Body of pancreas (tissue), 4 donors: ENCODE measurements around the gene CYP11A1. TPM values are rescaled to one million over a fixed set of nuclear protein-coding genes. Genes with fewer than 3 reads are reported as not detected.

Experiments used
- ATAC-seq: fragments of 150-250 bp; one replicate; pipeline ENCODE4 v1.9.1; 2016
- DNase-seq, 4 donors: peaks; one replicate each; pipeline ENCODE4 v3.0.0-alpha.2; 2019
- H3K27ac ChIP-seq, 4 donors: fragments of 200-600 bp; sonication (generic); 1 replicate in 3 of 4; 2 replicates in 1 of 4; pipeline versions ENCODE4 v1.5.1 to v1.6.1; 2016 to 2019; ENCODE audit warnings: mild to moderate bottlenecking in 1 of 4, mixed read lengths in 1 of 4, moderate library complexity in 1 of 4
- H3K27me3 ChIP-seq, 2 donors: fragments of 200-600 bp; sonication (generic); one replicate each; pipeline ENCODE4 v1.6.0; 2016; ENCODE audit warnings: mild to moderate bottlenecking in 1 of 2
- H3K36me3 ChIP-seq, 2 donors: fragments of 200-600 bp; sonication (generic); replicated peaks in 1 of 2; 2 replicates each; pipeline ENCODE4 v1.5.1; 2016; ENCODE audit warnings: low read depth in 2 of 2; ENCODE audit not compliant: insufficient read depth in 1 of 2
- H3K4me1 ChIP-seq: fragments of 200-600 bp; sonication (generic); one replicate; pipeline ENCODE4 v1.6.0; 2016
- H3K4me3 ChIP-seq, 2 donors: fragments of 200-600 bp; sonication (generic); 1 replicate in 1 of 2; 2 replicates in 1 of 2; pipeline ENCODE4 v1.5.1; 2016 to 2019
- H3K9me3 ChIP-seq, 3 donors: fragments of 200-600 bp; sonication (generic); 1 replicate in 2 of 3; 2 replicates in 1 of 3; pipeline ENCODE4 v1.5.1; 2016
- POLR2A ChIP-seq, 3 donors: fragments of 450-650 bp; IDR thresholded peaks; one replicate each; pipeline ENCODE4 v1.6.1; 2016; ENCODE audit warnings: antibody characterized with exemption in 3 of 3, mild to moderate bottlenecking in 2 of 3
- WGBS, 2 donors: methylation state at CpG; one replicate each; pipeline ENCODE4 v1.1.5; 2017; 5-methylcytosine and 5-hydroxymethylcytosine counted together
- intact Hi-C: fragments of 100-400 bp; cut with DNase I; formaldehyde crosslinking; loops from one replicate; pipeline ENCODE4 v1.15.1; 2023
- total RNA-seq, 2 donors: library from RNA; depleted of rRNA; stranded (reverse); fragments of >200 nt; gene quantifications; one replicate each; pipeline ENCODE4 v1.1.0, GENCODE V29; 2016
- TF ChIP-seq, protein P1 (sequence below), 7 experiments: fragments of 450-650 bp in 4 of 7; fragments of 200-600 bp in 3 of 7; sonication (generic) in 3 of 7; IDR thresholded peaks; one replicate each; pipeline ENCODE4 v1.5.1; 2016 to 2019; ENCODE audit warnings: antibody characterized with exemption in 7 of 7

The CYP11A1 gene
- under 1 TPM; 0.26 to 0.99 TPM for total RNA-seq

DNA sequence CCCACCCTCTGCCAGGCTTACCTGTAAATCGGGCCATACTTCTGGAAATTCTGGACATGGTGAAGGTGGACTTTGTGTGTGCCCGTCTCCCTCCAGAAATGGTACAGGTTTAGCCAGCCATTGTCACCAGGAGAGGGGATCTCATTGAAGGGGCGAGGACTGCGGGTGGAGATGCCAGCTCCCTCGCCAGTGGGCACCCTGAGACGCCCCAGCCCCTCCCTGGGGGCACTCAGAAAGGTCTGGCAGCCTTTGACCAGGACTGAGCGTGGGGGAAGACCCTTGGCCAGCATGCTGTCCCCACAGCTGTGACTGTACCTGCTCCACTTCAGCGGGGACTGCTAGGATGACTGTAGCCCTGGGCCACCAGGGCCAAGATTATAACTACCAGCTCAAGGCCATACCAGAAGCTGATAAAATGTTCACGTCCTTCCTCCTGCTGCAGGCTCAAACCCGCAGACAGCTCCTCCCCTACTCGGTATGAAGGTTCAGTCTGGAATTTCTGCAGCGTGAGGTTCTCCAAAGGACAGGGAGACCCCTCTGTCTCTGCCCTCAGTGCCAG is at the start of gene CYP11A1:
Gene CYP11A1 (minus strand): TSS at position 351 of the 559 bp plus-strand sequence. CDS start 61 bp downstream, at position 290.
- peaks cover 7% of the 10 kb centered on the region for H3K4me1 ChIP-seq
- no peak within 1 kb of the TSS for H3K27ac ChIP-seq
- intact Hi-C loops = no loop called here
- 59 to 64% methylated on average over 6 to 12 of the region's 12 CpGs for WGBS, 2 donors
- DNase-seq (no peak), ATAC-seq (no peak)
- TF ChIP-seq, protein P1, sequence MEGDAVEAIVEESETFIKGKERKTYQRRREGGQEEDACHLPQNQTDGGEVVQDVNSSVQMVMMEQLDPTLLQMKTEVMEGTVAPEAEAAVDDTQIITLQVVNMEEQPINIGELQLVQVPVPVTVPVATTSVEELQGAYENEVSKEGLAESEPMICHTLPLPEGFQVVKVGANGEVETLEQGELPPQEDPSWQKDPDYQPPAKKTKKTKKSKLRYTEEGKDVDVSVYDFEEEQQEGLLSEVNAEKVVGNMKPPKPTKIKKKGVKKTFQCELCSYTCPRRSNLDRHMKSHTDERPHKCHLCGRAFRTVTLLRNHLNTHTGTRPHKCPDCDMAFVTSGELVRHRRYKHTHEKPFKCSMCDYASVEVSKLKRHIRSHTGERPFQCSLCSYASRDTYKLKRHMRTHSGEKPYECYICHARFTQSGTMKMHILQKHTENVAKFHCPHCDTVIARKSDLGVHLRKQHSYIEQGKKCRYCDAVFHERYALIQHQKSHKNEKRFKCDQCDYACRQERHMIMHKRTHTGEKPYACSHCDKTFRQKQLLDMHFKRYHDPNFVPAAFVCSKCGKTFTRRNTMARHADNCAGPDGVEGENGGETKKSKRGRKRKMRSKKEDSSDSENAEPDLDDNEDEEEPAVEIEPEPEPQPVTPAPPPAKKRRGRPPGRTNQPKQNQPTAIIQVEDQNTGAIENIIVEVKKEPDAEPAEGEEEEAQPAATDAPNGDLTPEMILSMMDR (IDR thresholded peaks at IDR 0.05) = no peak
- no peak for TF ChIP-seq POLR2A (IDR thresholded peaks at IDR 0.05)
- no peak within 1 kb of the TSS for H3K4me3 ChIP-seq
- no peaks in the 10 kb centered on the region for H3K36me3 ChIP-seq
- H3K27me3 ChIP-seq = peaks cover 0 to 5% of the 10 kb centered on the region in 2 donors
- H3K9me3 ChIP-seq = no peaks in the 10 kb centered on the region

DNA sequence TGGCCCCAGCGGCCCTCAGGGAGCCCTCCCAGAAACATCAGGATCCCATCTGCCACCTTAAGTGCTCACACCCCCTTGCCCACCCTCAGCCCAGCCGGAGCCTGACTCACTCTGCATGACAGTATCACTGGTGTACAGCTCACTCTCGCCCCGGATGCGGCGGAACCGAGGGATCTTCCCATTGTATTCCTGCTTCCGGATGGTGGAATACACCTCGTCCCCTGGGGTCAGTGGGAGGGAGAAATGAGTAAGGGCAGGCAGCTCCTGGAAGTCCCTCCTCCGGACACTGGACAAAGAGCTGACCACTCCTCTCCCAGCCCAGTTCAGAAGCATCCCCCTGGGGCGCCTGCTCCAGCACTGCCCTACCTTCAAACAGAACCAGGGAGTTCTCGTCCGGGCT is 49.8 kb upstream of the CYP11A1 start:
- DNase-seq (no peak), ATAC-seq (no peak)
- Histone ChIP-seq H3K4me1 (no peaks in the 10 kb centered on the region), H3K4me3 (no peak overlapping the region), H3K27ac (no peak overlapping the region), H3K27me3 (no peaks in the 10 kb centered on the region), H3K9me3 (no peaks in the 10 kb centered on the region), H3K36me3 (no peaks in the 10 kb centered on the region)
- intact Hi-C loops = no loop called here
- 85 to 87% methylated on average over 10 to 13 of the region's 13 CpGs for WGBS, 2 donors
- TF ChIP-seq, protein P1 (IDR thresholded peaks at IDR 0.05) = no peak
- no peak for TF ChIP-seq POLR2A (IDR thresholded peaks at IDR 0.05)

DNA sequence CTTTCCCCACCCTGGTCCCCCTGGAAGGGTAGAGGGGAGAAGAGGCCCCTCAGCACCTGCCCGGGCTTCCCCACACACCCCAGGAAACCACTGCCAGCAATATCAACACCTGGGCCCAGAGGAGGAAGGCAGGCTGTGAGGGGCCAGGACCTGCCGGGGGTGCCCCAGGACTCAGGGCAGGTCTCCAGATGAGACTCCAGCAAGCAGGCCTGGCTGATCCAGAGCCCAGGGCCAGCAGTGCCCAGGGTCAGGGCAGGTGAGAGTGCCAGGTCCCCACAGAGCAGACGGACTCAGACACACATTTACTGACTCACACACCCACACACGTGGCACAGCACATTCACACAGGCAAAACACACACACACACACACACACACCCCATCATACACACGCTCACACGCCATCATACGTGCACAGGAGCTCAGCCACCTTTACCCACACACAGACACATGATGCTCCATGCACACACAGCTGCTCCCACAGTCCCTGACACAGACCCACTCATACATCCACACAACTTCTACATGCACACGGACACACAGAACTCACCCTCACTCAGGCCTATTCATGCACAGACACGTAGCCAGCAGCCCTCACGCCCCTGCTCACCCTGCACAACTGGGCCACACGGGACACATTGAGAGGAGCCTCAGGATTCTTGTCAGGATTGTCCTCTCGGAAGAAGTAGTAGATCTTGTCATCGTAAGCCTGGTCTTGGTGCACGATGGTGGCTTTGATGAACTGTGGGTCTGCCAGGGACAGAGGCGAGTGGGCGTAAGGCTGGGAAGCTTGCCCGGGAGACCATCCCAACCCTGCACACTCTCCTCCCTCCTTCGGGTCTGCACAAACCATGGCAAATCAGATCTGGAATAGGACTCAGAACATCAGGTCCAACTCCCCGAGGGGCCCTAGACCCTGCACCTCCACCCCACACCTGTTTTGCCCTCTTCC is 48.8 kb upstream of the CYP11A1 start:
- Histone ChIP-seq H3K27me3 (no peaks in the 10 kb centered on the region), H3K4me3 (no peak overlapping the region), H3K9me3 (no peaks in the 10 kb centered on the region), H3K27ac (no peak overlapping the region), H3K4me1 (no peaks in the 10 kb centered on the region), H3K36me3 (no peaks in the 10 kb centered on the region)
- 81 to 82% methylated on average over 14 to 19 of the region's 19 CpGs for WGBS, 2 donors
- ATAC-seq (no peak), DNase-seq (no peak)
- no peak for TF ChIP-seq POLR2A (IDR thresholded peaks at IDR 0.05)
- TF ChIP-seq, protein P1 (IDR thresholded peaks at IDR 0.05) = no peak
- intact Hi-C loops = no loop called here

DNA sequence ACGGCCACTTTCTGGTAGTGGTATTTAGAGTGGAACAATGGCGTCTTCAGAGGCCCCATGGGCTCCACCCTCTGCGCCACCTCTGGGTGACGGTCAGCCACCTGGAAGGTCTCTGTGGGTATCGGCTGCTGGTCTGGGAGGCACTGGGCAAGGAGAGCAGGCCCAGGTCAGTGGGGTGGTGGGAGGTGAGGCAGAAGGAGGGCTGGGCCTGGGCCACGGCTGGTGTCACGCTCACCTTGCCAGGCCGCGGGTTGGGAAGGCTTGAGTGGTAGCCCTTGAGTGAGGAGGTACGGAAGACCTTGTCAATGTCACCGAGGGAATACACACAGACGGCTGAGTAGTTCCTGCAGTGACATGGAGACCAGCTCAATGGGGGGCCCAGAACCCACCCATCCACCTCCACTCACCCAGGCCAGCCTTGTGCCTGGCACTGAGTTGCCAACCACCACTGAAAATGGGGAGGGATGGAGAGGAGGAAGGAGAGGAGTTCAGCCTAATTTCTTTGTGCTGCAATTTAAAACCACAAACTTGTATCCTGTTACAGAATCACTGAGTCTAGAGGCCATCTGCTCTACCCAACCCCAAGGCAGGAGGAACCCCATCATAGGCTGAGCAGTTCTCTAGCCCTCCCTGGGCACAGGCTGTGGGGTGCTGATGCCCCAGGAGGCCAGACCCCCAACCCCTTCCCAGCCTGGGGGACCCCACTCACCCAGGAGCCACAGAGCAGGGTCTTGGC is 47.3 kb upstream of the CYP11A1 start:
- H3K27ac ChIP-seq = no peak overlapping the region
- no peaks in the 10 kb centered on the region for H3K4me1 ChIP-seq
- WGBS, 2 donors = 93 to 95% methylated on average over 11 to 12 of the region's 12 CpGs
- H3K36me3 ChIP-seq = no peaks in the 10 kb centered on the region
- no peaks in the 10 kb centered on the region for H3K9me3 ChIP-seq
- DNase-seq = no peak
- H3K27me3 ChIP-seq = no peaks in the 10 kb centered on the region
- intact Hi-C loops = no loop called here
- no peak overlapping the region for H3K4me3 ChIP-seq
- TF ChIP-seq POLR2A (IDR thresholded peaks at IDR 0.05) = no peak
- TF ChIP-seq, protein P1 (IDR thresholded peaks at IDR 0.05) = no peak
- no peak for ATAC-seq
